Effector CD8-positive, alpha-beta T cell (primary cell): Measurements from ENCODE around the gene MCOLN1.

ENCODE experiments used
- DNase-seq: peaks from one replicate; lab custom pipeline; 2025; lab: John Stamatoyannopoulos, UW
- total RNA-seq, 4 experiments: gene quantifications; one replicate each; lab custom pipeline; 2026; lab: John Stamatoyannopoulos, UW

MCOLN1 gene
- 11.6 to 13.3 (median 12.3) reads per million in 4 experiments for total RNA-seq

GRCh38 chr19:7522072-7522922 lies at the start of gene MCOLN1:
Gene MCOLN1, plus strand, starts transcription at chr19:7522624. Its CDS starts 127 bp downstream, at chr19:7522751.
- peak; percentile 98 for DNase-seq

GRCh38 chr19:7475665-7476064 lies 46.8 kb upstream of the MCOLN1 start:
- no peak for DNase-seq

- DNase-seq: no peak
These were observed 46.2 kb upstream of the MCOLN1 start for GRCh38 chr19:7476241-7476640.

DNA sequence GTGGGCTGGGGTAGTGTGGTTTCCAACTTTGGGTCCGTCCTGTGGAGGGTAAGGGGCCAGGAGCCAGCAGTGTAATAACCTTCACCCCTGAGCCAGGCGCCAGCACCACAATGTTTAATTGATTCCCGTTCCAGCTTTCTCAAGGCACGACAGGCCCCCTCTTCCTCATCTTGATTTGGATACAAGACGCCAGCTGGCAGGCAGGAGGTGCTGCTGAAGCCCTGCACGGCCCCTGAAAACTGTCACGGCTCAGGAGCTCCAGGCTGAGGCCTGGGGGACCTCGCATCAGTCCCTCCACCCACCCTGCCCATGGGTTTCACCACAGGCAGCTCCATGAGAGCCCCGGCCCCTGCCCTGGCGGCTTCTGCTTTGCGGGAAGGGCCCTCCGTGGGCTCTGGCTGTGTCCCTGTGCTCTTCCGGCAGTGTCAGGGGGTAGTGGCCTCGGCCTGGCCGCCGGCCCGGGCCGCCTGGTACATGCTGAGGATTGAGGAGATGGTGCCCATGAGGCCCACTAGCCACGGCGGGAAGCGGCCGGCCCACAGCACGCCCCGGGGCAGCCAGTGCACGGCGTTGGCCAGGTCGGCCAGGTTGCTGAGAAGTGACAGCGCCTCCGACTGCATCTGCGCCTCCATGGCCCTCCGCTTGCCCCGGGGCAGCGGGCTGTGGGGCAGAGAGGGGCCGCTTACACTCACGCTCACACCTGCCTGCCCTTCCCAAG lies 45.5 kb upstream of the MCOLN1 start:
- no peak for DNase-seq

- no peak for DNase-seq
These were observed 44.7 kb upstream of the MCOLN1 start for GRCh38 chr19:7477758-7478157.

- no peak for DNase-seq
These were observed 44.1 kb upstream of the MCOLN1 start for GRCh38 chr19:7478173-7478842.

DNA sequence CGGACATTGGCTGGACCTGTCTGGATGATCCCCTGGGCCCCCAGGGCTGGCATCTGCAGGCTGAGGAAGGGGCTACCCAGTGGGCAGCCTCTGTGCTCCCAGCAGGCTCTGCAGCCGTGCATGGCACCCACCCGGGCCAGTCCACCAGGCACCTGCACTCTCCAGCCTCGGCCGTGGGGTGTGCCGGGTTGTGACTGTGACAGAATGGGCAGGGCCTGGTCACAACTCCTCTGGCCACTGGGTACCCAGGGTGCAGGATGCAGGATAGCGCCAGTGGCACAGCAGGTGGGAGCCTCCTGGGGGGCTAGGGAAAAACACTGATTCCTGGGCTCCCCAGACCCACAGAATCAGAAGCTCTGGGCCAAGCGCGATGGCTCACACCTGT lies 43.6 kb upstream of the MCOLN1 start:
- DNase-seq: no peak

DNA sequence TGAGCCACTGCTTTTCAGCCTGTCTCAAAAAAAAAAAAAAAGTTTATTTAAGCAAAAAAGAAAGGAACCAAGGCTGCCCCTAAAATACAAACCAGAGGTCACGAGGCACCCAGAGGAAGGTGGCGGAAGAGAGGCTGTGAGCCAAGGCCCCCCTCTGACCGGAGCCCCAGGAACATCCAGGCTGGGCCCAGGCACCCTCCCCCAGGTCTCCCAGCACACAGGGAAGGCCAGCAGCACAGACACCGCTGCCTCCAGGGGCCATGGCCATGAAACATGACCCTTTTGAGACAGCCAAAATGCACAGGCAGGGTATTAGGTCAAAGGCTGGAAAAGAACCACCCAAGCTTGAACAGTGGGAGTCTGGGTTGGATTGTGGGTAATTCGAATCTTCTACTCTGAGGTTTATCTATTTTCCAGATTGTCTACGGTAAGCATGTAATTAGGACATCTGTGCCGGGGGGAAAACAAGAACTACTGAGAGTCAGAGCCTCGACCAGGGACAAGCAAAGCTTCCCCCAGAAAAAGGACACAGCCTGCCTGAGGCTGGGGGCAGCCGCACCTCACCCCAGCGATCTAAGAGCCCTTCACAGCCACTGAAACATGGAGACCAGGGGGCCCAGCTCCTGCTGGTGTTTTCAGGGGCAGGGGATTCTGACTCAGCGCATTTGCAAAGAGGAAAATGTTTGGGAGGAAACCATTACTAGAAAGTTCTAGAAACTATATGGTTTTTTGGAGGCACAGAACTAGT lies 42.0 kb upstream of the MCOLN1 start:
- no peak for DNase-seq

DNA sequence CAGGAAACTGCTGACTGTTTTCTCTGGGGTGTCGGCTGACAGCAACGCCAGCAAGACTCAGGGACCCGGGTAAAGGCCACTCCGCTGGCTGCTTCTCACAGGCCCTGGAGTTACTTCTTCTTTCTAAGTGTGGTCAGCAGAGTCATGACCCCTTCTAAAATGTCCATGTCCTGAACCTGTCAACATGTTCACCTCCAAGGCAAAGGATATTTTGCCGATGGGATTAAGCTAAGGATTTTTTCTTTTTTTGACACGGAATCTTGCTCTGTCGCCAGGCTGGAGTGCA lies 41.5 kb upstream of the MCOLN1 start:
- DNase-seq: no peak

- DNase-seq: no peak
These were observed 39.6 kb upstream of the MCOLN1 start for GRCh38 chr19:7482584-7483439.

GRCh38 chr19:7483720-7484201 lies 38.7 kb upstream of the MCOLN1 start:
- DNase-seq: no peak

DNA sequence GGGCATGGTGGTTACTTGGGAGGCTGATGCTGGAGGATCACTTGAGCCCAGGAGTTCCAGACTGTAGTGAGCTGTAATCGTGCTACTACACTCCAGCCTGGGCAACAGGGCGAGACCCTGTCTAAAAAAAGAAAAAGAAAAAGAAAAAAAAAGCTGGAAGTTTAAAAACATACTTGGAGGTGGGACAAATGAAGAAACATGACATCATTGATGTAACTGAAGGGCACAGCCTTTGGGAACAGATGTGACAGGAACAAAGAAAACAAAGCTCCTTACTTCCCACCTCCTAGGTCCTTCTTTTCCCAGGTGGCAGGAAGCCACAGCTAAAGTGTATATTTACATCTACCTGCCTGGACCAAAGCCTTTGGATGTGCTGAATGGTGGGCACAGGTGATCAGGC lies 35.5 kb upstream of the MCOLN1 start:
- DNase-seq: no peak

DNA sequence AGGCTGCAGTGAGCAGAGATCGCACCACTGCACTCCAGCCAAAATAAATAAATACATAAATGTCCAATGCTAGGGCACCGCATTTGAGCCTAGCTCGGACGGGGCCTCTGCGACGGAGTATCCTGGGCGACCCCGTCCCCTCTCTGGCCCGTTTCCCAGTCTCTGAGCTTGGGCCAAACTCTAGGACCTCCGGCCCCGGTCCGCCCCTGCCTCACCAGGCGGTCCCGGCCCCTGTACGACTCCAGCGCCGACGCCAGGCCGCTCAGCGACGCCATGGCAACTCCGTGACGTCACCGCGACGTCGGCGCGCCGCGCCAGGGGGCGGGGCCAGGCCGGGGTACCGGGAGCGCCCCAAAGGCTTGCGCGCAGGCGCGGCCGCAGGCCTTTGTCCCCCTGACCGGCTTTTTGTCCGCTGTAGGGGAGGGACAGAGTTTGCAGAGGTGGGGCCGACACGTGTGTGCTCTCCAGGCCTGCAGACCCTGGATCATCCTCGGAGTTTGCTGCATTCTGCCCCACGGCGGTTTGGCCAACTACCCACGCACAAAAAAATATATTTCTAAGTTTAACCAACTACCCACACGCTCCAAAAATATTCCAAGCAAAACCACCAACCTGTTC lies 33.6 kb upstream of the MCOLN1 start, which contains the start of gene PEX11G:
TSS of gene PEX11G (minus strand) at position 300 of the 618 bp plus-strand sequence. CDS start at position 275, 25 bp downstream.
- DNase-seq: peak; percentile 87

DNA sequence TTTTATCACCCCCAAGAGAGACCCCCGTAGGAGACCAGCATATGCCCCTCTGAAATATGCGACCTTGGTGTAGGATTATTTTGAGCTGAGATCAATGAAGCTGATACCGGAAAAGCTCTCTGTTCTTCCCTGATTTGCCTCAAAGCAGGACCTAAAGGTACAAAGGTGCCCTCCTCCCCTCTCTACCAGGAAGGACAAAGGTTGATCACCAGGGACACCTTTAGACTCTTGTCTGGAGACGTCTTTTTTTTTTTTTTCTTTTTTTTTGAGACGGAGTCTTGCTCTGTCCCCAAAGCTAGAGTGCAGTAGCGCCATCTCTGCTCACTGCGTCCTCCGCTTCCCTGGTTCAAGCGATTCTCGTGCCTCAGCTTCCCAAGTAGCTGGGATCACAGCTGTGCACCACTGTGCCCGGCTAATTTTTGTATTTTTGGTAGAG lies 32.8 kb upstream of the MCOLN1 start:
- no peak for DNase-seq

GRCh38 chr19:7492142-7492541 lies 30.3 kb upstream of the MCOLN1 start:
- no peak for DNase-seq

DNA sequence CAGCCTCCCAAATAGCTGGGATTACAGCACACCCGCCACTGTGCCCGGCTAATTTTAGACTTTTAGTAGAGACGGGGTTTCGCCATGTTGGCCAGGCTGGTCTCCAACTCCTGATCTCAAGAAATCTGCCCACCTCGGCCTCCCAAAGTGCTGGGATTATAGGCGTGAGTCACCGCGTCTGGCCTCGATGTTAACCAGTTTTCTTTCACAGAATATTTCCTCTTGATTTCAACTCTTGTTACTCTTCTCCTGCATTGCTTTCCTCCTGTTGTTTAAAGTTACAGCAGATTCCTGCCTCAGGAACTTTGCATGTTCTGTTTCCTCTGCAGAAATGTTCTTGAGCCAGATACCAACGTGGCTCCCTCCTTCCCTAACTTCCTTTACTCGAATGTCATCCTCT lies 29.9 kb upstream of the MCOLN1 start:
- DNase-seq: no peak

GRCh38 chr19:7494416-7495098 lies 27.9 kb upstream of the MCOLN1 start:
- DNase-seq: no peak

DNA sequence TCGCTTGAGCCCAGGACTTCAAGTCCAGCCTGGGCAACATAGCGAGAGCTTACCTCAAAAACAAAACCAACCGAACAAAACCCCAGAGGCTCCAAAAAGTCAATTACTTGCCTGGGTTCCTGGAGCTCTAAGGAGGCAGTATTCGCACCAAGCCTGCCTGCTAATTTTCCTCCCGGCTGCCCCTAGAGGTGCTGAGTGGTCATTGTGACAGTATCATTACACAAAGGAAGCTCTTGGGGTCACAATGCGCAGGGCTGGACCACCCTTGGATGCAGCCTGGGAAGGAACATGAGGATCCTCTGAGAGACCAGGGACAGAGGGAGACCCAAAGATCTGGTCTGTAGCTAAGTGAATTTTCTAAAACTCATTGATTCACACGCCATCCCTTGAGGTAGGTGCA lies 25.1 kb upstream of the MCOLN1 start:
- no peak for DNase-seq

GRCh38 chr19:7500811-7501450 lies 21.5 kb upstream of the MCOLN1 start:
- no peak for DNase-seq
